CD4-positive, alpha-beta T cell treated with Interleukin-15 for 1 hour (primary cell): Measurements from ENCODE around the gene ZBTB7C.

Experiments used
- DNase-seq: peaks from one replicate; pipeline ENCODE4 v3.0.0-alpha.2; 2020

ZBTB7C gene

DNA sequence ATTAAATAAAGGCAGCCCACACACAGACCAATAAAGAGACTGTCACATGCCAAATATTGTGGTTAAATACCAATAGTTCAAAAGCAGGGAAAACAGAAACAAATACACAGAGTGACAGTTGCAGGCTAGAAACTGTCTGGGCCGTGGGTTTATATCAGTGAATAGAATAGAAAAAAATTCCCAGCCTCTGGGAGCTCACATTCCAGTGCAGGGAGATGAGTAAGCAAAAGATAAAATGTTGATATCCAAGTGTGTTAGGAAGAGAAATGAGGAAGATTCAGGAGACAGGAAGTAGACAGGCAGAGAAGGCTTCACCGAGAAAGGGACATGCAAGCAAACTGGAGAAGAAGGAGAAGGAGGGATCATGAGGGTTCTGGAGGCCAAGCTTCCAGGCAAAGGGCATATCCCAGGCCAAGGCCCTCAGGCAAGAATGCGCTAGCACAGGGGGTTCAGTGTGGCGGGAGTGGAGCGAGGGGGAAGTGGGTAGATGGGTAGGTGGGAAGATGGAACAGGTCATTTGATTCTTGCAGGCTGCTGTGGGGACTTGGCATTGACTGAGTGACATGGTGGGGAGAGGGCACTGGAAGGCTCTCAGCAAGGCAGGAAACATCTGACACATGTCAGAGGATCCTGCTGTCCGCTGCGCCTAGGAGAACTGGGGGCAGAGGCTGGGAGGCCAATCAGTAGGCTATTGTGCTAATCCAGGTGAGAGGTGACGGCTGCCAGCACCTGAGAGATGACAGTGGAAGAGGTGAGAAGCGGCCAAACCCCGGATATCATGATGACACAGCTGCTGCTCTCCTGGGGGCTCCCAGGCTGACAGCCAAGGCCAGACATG is 89.2 kb downstream of the ZBTB7C start:
- no peak for DNase-seq

DNA sequence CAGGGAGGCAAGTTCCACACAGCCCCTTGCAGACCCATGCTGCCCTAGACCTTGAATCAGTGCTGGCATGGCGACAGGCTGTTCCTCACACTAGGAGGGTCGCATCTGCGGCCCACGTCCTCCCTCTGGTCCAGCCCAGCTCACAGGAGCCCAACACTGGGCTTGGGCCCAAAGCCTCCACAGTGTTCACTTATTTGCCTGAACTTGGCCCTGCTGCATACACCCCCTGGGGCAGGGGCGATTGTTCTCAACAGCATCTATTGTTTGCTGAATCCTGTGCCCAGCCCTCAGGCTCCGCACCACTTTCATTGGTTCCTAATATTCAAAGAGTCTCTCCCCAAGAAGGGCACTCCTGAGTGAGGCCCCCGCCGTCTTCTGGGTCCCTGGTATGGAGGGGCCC is 90.7 kb downstream of the ZBTB7C start:
- DNase-seq, result no peak

DNA sequence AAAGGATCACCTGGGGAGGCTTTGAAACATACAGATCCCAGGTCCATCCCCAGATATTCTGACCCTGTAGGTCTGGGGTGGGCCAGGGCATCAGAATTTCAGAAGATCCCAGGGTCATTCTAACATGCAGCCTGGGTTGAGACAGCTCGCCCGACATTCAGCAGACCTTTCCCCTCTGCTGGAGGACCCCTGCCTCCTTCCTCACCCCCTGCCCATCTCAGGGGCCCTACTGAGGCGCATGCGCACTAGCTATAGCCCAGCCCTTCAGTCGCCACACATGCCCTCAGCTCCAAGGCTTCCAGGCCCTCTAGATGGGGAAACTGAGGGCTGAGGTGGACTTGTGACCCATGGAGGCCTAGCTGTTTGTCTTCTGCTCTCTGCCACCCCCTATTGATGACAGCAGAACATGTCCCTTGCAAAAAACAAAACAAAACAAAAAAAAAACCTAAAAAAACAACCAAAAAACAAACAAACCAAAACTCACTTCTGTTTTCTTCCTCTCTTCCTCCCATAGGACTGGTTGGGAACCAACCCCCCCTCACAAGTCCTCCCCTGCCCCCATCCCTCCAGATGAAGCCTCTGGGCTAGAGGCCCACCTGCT is 91.3 kb downstream of the ZBTB7C start:
- no peak for DNase-seq

DNA sequence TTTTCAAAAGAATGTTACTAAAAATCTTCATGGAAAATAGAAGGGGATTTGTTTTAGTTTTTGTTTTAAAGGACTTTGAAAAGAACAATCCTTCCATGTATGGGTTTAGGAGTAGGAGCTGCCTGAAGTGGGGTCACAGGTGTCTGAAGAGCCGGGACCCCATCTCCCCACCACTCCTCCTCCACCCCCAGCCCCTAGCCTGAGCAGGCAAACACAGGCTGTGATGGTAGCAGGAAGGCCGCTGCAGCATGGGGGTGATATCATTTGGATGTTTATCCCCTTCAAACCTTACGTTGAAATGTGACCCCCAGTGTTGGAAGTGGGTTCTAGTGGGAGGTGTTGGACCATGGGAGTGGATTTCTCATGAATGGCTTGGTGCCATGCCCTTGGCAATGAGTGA is 93.0 kb downstream of the ZBTB7C start:
- no peak for DNase-seq

- no peak for DNase-seq
Observed at GRCh38 chr18:48314690-48315089, 94.5 kb downstream of the ZBTB7C start.

GRCh38 chr18:48313792-48314191 is 95.4 kb downstream of the ZBTB7C start:
- DNase-seq, result no peak

DNA sequence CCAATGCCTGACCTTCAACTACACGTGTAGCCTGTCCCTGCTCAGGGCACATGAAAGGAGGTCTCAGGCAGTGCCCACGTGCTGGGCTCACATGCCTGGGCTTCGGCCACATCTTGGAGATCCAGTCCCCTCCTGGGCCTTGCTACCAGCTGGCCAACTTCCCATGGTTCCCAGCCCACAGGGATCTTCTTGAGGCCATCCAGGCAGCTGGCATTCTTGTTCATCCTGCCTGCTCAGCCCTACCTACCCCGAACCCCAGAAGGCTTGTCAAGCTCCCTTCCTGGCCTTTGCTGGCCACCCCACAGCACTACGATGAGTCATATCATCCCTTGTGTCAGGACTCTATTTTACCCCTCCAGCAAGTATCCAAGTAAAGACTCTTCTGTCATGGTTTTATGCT is 97.1 kb downstream of the ZBTB7C start:
- DNase-seq, result no peak

DNA sequence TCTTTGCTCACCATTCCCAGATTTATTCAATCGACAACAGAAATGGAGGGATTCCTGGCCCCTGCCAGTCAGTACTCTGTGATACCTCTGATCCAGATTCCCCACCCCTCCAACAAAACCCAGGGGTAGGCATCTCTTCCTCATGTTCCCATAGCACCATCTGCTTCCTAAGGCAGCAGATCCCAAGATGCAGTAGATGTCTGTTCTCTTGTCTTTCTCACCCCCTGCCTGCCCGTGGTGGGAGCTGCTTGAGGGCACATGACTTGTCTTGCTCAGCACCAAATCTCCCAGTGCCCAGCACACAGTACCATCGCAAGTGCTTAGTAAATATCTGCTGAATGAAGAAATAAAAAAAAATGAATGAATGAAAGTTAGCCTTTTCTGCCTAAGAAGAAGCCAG is 98.2 kb downstream of the ZBTB7C start:
- DNase-seq, result no peak

- DNase-seq, result no peak
Observed at GRCh38 chr18:48310353-48310752, 98.8 kb downstream of the ZBTB7C start.

GRCh38 chr18:48308755-48309575 is 100.2 kb downstream of the ZBTB7C start:
- DNase-seq, result no peak

- DNase-seq, result no peak
Observed at GRCh38 chr18:48308027-48308635, 101.1 kb downstream of the ZBTB7C start.

DNA sequence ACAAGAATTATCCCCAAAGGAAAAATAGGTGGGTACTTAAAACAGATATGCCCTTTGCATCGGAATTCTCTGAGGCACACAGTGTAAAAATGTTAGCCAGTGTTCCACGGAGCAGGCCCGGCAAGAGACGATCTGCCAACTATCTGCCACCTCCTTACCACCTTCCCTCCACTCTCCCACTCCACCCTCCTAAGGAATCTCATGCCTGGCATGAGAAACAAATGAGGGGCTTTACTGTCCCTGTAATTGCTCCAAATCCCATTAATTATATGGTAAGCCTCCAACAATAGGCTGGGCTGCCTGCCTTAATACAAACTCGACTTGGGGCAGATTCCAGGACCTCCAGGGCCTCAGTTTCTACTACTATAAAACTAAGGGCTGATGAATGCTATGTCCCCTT is 102.3 kb downstream of the ZBTB7C start:
- DNase-seq, result no peak

- DNase-seq, result no peak
Observed at GRCh38 chr18:48304906-48305693, 104.1 kb downstream of the ZBTB7C start.

DNA sequence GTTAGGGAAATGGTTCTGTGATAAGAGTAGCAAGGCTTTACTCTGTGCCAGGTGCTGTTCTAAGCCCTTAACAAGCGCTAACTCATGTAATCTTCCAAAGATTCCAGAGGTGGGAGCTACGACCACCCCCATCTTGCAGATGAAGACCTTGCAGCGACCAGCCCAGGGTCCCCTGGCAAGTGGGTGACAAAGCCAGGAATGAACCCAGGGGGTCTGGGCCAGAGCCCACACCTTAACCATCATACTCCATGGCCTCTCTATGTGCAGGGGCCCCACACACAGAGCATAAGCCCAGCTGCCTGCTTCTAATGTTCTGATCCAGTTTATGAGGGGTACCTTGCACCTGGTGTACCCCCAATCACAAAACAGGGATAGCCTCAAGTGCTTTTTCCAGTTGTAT is 105.3 kb downstream of the ZBTB7C start:
- no peak for DNase-seq

DNA sequence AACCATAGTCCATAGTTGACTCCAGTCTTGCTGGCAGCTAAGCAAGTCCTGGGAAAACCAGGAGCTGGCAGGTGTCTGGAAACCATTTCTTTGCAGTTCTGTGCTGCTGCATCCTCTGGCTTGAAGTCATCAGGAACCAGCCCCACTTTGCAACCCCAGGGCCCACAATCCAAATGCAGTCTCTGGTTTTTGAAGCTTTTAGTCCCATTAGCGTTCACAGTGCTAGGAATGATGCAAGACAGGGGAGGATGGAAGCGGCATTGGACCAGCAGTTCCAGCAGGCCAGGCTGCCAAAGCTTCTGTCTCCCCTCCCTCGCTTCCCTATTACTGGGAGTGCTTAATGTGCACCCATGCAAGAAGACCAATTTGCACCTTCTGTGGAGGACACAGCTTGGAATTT is 106.4 kb downstream of the ZBTB7C start:
- DNase-seq, result no peak

DNA sequence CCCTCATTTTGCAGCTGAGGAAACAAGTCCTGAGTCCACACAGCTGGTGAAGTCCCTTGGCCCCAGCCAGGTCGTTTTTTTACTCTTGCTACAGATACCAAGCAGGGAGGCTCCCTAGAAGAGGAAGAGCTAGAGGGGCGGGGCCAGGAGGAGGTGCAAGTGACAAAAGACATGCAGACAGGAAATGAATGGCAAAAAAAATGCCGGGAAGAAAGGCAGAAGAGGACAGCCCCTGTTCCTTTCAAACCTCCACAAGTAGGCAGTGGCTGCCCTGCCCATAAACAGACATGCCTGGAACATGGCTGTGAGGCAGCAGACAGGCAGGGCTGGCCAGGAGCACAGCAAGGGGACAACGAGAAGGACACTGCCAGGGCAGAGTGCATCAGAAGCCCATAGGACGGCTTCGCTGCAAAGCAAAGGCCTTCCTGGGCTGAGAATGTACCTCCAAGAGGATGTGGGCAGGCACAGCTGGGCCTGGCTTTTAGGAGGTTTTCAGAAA is 108.7 kb downstream of the ZBTB7C start:
- peak; percentile 29 for DNase-seq

DNA sequence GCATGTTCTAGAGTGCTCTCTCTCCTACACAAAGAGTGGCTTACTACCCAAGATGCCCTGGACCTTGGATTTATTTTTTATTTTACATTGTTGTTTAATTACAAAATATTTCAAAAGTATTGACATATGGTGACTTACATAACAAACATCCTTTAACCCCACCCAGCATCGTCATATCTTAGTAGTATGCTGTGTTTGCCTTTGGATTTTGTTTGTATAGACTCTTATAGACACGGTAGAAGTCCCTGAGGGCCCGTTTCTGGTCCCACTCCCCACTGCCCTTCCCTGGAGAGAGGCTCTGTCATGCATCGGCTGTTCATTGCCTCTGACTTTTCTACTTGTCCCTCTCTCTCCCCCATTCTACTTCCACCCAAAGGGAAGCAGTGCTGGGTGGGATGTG is 112.0 kb downstream of the ZBTB7C start:
- no peak for DNase-seq

GRCh38 chr18:48296581-48296980 is 112.6 kb downstream of the ZBTB7C start:
- DNase-seq, result no peak

DNA sequence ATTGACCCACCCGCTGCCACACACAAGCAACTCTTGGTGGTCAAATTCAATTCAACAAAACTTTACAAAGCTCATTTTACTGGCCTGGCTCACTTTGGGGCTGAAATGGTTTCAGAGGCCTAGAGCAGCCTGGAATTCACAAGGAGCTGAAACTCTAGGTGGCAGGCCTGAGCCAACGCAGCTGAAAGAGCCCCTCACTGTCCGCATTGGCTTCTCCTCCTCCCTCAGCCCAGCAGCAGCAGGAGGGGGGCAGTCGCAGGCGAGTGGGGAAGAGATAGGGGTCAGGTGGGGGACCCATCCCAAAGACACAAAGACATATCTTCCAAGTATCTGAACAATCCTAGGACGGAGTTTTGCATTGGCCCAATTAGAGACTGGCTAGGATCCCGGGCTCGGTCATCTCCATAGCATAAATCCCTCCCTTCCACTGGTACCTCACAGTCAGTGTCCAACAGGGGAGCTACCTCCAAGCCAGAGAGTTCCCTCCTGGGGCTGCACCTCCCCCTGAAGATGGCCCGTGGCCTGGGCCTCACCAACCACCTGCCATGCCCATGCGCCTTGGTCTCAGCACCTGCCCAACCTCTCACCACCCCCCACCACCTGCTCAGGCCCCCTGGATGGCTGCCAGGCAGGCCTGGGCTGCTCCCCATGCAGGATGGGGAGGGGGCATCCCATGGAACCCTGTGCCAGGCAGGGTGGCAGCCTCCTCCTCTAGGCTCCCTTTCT is 113.4 kb downstream of the ZBTB7C start:
- no peak for DNase-seq

GRCh38 chr18:48294899-48295585 is 114.1 kb downstream of the ZBTB7C start:
- DNase-seq, result no peak
